Measurements from ENCODE around the gene SMAD1.

- TF ChIP-seq CTCF (IDR thresholded peaks at IDR 0.05; ENCODE audit: low read depth, low read length) = no peak
- TF ChIP-seq EZH2phosphoT487 (IDR thresholded peaks at IDR 0.05; ENCODE audit: low read depth) = no peak
Observed at GRCh38 chr4:145440292-145441007, 41.2 kb upstream of the SMAD1 start.
